Measurements from ENCODE around the gene MANSC1. TPM values are rescaled to one million over a fixed set of nuclear protein-coding genes. Genes with fewer than 3 reads are reported as not detected.

Gene MANSC1
- total and polyA plus RNA-seq, 12 donors = 3.9 to 25.3 (median 16.3) TPM

- Histone ChIP-seq H3K36me3 (replicated peaks in 1 of 2) (no peaks in the 10 kb centered on the region), H3K4me1 (replicated peaks in 1 of 2) (peaks cover 0 to 12% of the 10 kb centered on the region in 2 donors), H3K27ac (no peak overlapping the region), H3K4me3 (peak overlapping the region in 1 of 4 donors; percentile 65), H3K9me3 (replicated peaks in 1 of 3) (no peaks in the 10 kb centered on the region), H3K27me3 (no peaks in the 10 kb centered on the region)
- no peak for DNase-seq
- TF ChIP-seq CTCF (IDR thresholded peaks at IDR 0.05) (no peak), POLR2A (IDR thresholded peaks at IDR 0.05) (no peak)
- intact Hi-C loops (cut with DNase I) = no loop called here
- WGBS, 4 donors = 85 to 95% (median 91%) methylated on average over 3 of the region's 3 CpGs
Measured at GRCh38 chr12:12350868-12351463, 924 bp upstream of the MANSC1 start.

GRCh38 chr12:12338527-12339168 lies 11.4 kb downstream of the MANSC1 start:
- Histone ChIP-seq H3K27me3 (no peaks in the 10 kb centered on the region), H3K27ac (no peak overlapping the region), H3K4me3 (no peak overlapping the region), H3K9me3 (replicated peaks in 1 of 3) (no peaks in the 10 kb centered on the region), H3K36me3 (replicated peaks in 1 of 2) (no peaks in the 10 kb centered on the region), H3K4me1 (replicated peaks in 1 of 2) (peaks cover 0 to 6% of the 10 kb centered on the region in 2 donors)
- WGBS, 4 donors = 77 to 82% (median 78%) methylated on average over 8 of the region's 8 CpGs
- intact Hi-C loops (cut with DNase I) = loop anchor here in 1 of 2 donors (10.0 kb wide), 1 partner anchor 264 kb away; the partner anchor contains the start of gene BCL2L14
- TF ChIP-seq POLR2A (IDR thresholded peaks at IDR 0.05) (no peak), CTCF (IDR thresholded peaks at IDR 0.05) (no peak)
- DNase-seq = no peak

- Histone ChIP-seq H3K4me3 (no peak overlapping the region), H3K36me3 (replicated peaks in 1 of 2) (no peaks in the 10 kb centered on the region), H3K9me3 (replicated peaks in 1 of 3) (no peaks in the 10 kb centered on the region), H3K4me1 (replicated peaks in 1 of 2) (peaks cover 0 to 12% of the 10 kb centered on the region in 2 donors), H3K27ac (no peak overlapping the region), H3K27me3 (no peaks in the 10 kb centered on the region)
- TF ChIP-seq POLR2A (IDR thresholded peaks at IDR 0.05) (no peak), CTCF (IDR thresholded peaks at IDR 0.05) (no peak)
- WGBS, 4 donors = 89 to 96% (median 91%) methylated on average over 1 of the region's 1 CpG
- intact Hi-C loops (cut with DNase I) = loop anchor here in 1 of 2 donors (10.0 kb wide), 1 partner anchor 262 kb away; the partner anchor contains the start of gene BCL2L14
- no peak for DNase-seq
Measured at GRCh38 chr12:12336511-12336910, 13.5 kb downstream of the MANSC1 start.

- DNase-seq = no peak
- WGBS, 4 donors = 82 to 92% (median 83%) methylated on average over 5 of the region's 5 CpGs
- intact Hi-C loops (cut with DNase I) = loop anchor here in 1 of 2 donors (10.0 kb wide), 1 partner anchor 261 kb away; the partner anchor contains the start of gene BCL2L14
- H3K9me3 ChIP-seq (replicated peaks in 1 of 3) = no peaks in the 10 kb centered on the region
- no peak overlapping the region for H3K27ac ChIP-seq
- H3K4me1 ChIP-seq (replicated peaks in 1 of 2) = peaks cover 0 to 12% of the 10 kb centered on the region in 2 donors
- H3K36me3 ChIP-seq (replicated peaks in 1 of 2) = no peaks in the 10 kb centered on the region
- TF ChIP-seq POLR2A (IDR thresholded peaks at IDR 0.05) (no peak), CTCF (IDR thresholded peaks at IDR 0.05) (no peak)
- no peak overlapping the region for H3K4me3 ChIP-seq
- no peaks in the 10 kb centered on the region for H3K27me3 ChIP-seq
Measured at GRCh38 chr12:12336049-12336411, 14.0 kb downstream of the MANSC1 start.
